GM23248 (cell line): ENCODE results near the gene LCNL1.

Experiments used
- EZH2 ChIP-seq: fragments of 200-600 bp; sonication (generic); IDR thresholded peaks from 2 replicates; pipeline ENCODE4 v1.6.1; 2018; ENCODE audit warnings: antibody characterized with exemption, mild to moderate bottlenecking; ENCODE audit not compliant: insufficient read depth, poor library complexity, severe bottlenecking
- EZH2phosphoT487 ChIP-seq: fragments of 200-600 bp; sonication (generic); IDR thresholded peaks from 2 replicates; pipeline ENCODE4 v1.6.1; 2018; ENCODE audit warnings: antibody characterized with exemption, moderate library complexity, mild to moderate bottlenecking, low read depth; ENCODE audit not compliant: insufficient read depth

DNA sequence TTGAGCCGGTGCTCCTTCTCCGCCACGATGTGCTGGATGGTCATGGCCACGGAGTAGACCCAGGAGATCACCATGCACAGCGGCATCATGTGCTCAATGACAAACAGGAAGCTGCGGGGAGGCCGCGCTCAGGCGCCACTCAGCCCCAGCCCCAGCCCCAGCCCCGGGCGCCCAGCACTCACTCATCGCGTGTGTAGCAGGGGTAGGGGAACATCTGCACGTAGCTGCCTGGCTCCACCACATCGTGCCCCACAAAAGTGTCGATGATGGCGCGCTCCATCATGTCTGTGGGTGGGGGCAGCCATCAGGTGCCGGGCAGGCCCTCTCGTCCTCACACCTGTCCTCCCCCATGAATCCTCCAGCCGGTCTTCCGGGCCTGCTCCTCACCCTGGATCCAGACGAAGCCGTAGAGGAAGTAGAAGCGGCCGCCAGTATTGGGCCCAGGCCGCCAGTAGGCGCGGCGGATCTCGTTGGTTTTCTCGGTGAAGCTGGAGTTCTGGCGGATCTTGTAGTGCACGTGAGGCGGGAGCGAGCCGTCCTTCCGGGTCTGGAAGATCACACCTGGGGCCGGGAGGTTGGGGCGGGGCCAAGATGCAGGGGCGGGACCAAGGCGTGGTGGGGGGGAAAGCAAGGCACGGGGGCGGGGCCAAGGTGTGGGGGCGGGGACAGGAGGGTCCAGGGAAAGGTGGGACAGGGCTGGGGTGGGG, 35.2 kb downstream of the LCNL1 start:
- TF ChIP-seq EZH2phosphoT487 (no peak), EZH2 (no peak)
